Colonic mucosa (tissue), 4 donors: Measurements from ENCODE around the gene EIF4ENIF1. TPM values are rescaled to one million over a fixed set of nuclear protein-coding genes. Genes with fewer than 3 reads are reported as not detected.

Source experiments
- DNase-seq: peaks from one replicate; pipeline ENCODE4 v3.0.0-alpha.2; 2020
- H3K27ac ChIP-seq: fragments of 200-600 bp; one replicate; pipeline ENCODE4 v1.8.0; 2021
- H3K27me3 ChIP-seq: fragments of 200-600 bp; one replicate; pipeline ENCODE4 v1.8.0; 2021
- H3K36me3 ChIP-seq: fragments of 200-600 bp; one replicate; pipeline ENCODE4 v1.8.0; 2021
- H3K4me1 ChIP-seq: fragments of 200-600 bp; one replicate; pipeline ENCODE4 v1.8.0; 2021; ENCODE audit warnings: mild to moderate bottlenecking
- H3K4me3 ChIP-seq: fragments of 200-600 bp; one replicate; pipeline ENCODE4 v1.8.0; 2021
- H3K9ac ChIP-seq, 2 donors: one replicate each; pipeline ENCODE4 v1.7.0; 2013; ENCODE audit warnings: control low read depth in 2 of 2, low read depth in 2 of 2, low read length in 2 of 2
- H3K9me3 ChIP-seq: fragments of 200-600 bp; one replicate; pipeline ENCODE4 v1.8.0; 2021
- CTCF ChIP-seq: fragments of 200-600 bp; IDR thresholded peaks from one replicate; pipeline ENCODE4 v1.8.0; 2022; ENCODE audit warnings: antibody characterized with exemption, mild to moderate bottlenecking
- intact Hi-C: fragments of 100-400 bp; cut with DNase I; formaldehyde crosslinking; loops from one replicate; pipeline ENCODE4 v1.14.1; 2022
- total RNA-seq, 2 donors: library from RNA; stranded (reverse); fragmentation: NEBNext Ultra II Directional in 1 of 2; extraction: Animal tissue kit (Norgen Biotek cat#: 25700) in 1 of 2; gene quantifications; one replicate each; pipeline ENCODE4 v1.2.1, GENCODE V29; 2021
- donor health status: healthy.
- donor health status: DM: no; HTN: no; CAD: no.
- donor health status: DM: no; HTN: no; CAD: no.

The EIF4ENIF1 gene
- total RNA-seq, 2 donors from 2014 or later = 25.2 to 25.4 TPM

- no peak overlapping the region for H3K27ac ChIP-seq
- no peaks in the 10 kb centered on the region for H3K36me3 ChIP-seq
- no peak for TF ChIP-seq CTCF
- no peak overlapping the region for H3K4me3 ChIP-seq
- no peaks in the 10 kb centered on the region for H3K4me1 ChIP-seq
- intact Hi-C loops = no loop called here
- no peak for DNase-seq
- no peaks in the 10 kb centered on the region for H3K27me3 ChIP-seq
- no peaks in the 10 kb centered on the region for H3K9me3 ChIP-seq
- no peak overlapping the region for H3K9ac ChIP-seq
These were observed 8.5 kb downstream of the EIF4ENIF1 start for GRCh38 chr22:31481129-31481528.

GRCh38 chr22:31477329-31477728, 12.3 kb downstream of the EIF4ENIF1 start:
- DNase-seq = no peak
- H3K4me1 ChIP-seq = no peaks in the 10 kb centered on the region
- H3K27ac ChIP-seq = no peak overlapping the region
- H3K9ac ChIP-seq = no peak overlapping the region
- no peaks in the 10 kb centered on the region for H3K27me3 ChIP-seq
- no peaks in the 10 kb centered on the region for H3K9me3 ChIP-seq
- no peak overlapping the region for H3K4me3 ChIP-seq
- H3K36me3 ChIP-seq = no peaks in the 10 kb centered on the region
- no peak for TF ChIP-seq CTCF
- intact Hi-C loops = no loop called here

GRCh38 chr22:31475800-31476199, 13.8 kb downstream of the EIF4ENIF1 start:
- no peaks in the 10 kb centered on the region for H3K36me3 ChIP-seq
- H3K27me3 ChIP-seq = no peaks in the 10 kb centered on the region
- DNase-seq = no peak
- no peak for TF ChIP-seq CTCF
- no peak overlapping the region for H3K9ac ChIP-seq
- H3K27ac ChIP-seq = no peak overlapping the region
- intact Hi-C loops = no loop called here
- H3K4me3 ChIP-seq = no peak overlapping the region
- no peaks in the 10 kb centered on the region for H3K9me3 ChIP-seq
- H3K4me1 ChIP-seq = no peaks in the 10 kb centered on the region

GRCh38 chr22:31474743-31475142, 14.9 kb downstream of the EIF4ENIF1 start:
- no peak overlapping the region for H3K27ac ChIP-seq
- no peaks in the 10 kb centered on the region for H3K27me3 ChIP-seq
- no peak for TF ChIP-seq CTCF
- H3K4me1 ChIP-seq = no peaks in the 10 kb centered on the region
- H3K9me3 ChIP-seq = no peaks in the 10 kb centered on the region
- H3K36me3 ChIP-seq = no peaks in the 10 kb centered on the region
- H3K9ac ChIP-seq = no peak overlapping the region
- H3K4me3 ChIP-seq = no peak overlapping the region
- intact Hi-C loops = no loop called here
- no peak for DNase-seq

- Histone ChIP-seq H3K36me3 (peaks cover 12% of the 10 kb centered on the region), H3K4me3 (no peak overlapping the region), H3K27me3 (no peaks in the 10 kb centered on the region), H3K27ac (no peak overlapping the region), H3K9me3 (no peaks in the 10 kb centered on the region), H3K9ac (no peak overlapping the region), H3K4me1 (no peaks in the 10 kb centered on the region)
- no peak for TF ChIP-seq CTCF
- no peak for DNase-seq
- intact Hi-C loops = no loop called here
These were observed 24.3 kb downstream of the EIF4ENIF1 start for GRCh38 chr22:31465307-31465706.

- H3K4me3 ChIP-seq = no peak overlapping the region
- H3K27ac ChIP-seq = no peak overlapping the region
- no peaks in the 10 kb centered on the region for H3K27me3 ChIP-seq
- H3K9me3 ChIP-seq = no peaks in the 10 kb centered on the region
- no peak for TF ChIP-seq CTCF
- no peak for DNase-seq
- H3K4me1 ChIP-seq = no peaks in the 10 kb centered on the region
- H3K9ac ChIP-seq = no peak overlapping the region
- peaks cover 7% of the 10 kb centered on the region for H3K36me3 ChIP-seq
- intact Hi-C loops = no loop called here
These were observed 27.9 kb downstream of the EIF4ENIF1 start for GRCh38 chr22:31461699-31462098.
